Glutamatergic neuron (in vitro differentiated cells): ENCODE data around the gene PAPPA2. TPM values are rescaled to one million over a fixed set of nuclear protein-coding genes. Genes with fewer than 3 reads are reported as not detected.

Source experiments
- DNase-seq: peaks from one replicate; pipeline ENCODE4 v3.0.0; 2022
- H3K27ac Mint-ChIP-seq: one replicate; pipeline ENCODE4 v1.8.0; 2020; ENCODE audit warnings: mild to moderate bottlenecking, mixed read lengths, inconsistent platforms; ENCODE audit not compliant: unreplicated experiment
- H3K27me3 Mint-ChIP-seq: one replicate; pipeline ENCODE4 v1.8.0; 2020; ENCODE audit warnings: mild to moderate bottlenecking, moderate library complexity, mixed read lengths, inconsistent platforms; ENCODE audit not compliant: unreplicated experiment
- H3K36me3 Mint-ChIP-seq: one replicate; pipeline ENCODE4 v1.8.0; 2020; ENCODE audit warnings: mild to moderate bottlenecking, mixed read lengths, inconsistent platforms; ENCODE audit not compliant: unreplicated experiment
- H3K4me1 Mint-ChIP-seq: one replicate; pipeline ENCODE4 v1.8.0; 2020; ENCODE audit warnings: mild to moderate bottlenecking, low read depth, mixed read lengths, inconsistent platforms; ENCODE audit not compliant: unreplicated experiment
- H3K4me3 Mint-ChIP-seq: one replicate; pipeline ENCODE4 v1.8.0; 2020; ENCODE audit warnings: mild to moderate bottlenecking, mixed read lengths, inconsistent platforms; ENCODE audit not compliant: unreplicated experiment
- H3K9me3 Mint-ChIP-seq: one replicate; pipeline ENCODE4 v1.8.0; 2020; ENCODE audit warnings: mild to moderate bottlenecking, moderate library complexity, mixed read lengths, inconsistent platforms; ENCODE audit not compliant: unreplicated experiment
- total RNA-seq: library from RNA; stranded (reverse); fragmentation: NEBNext Ultra II Directional; extraction: Animal tissue kit (Norgen Biotek cat#: 25700); gene quantifications from one replicate; pipeline ENCODE4 v1.2.1, GENCODE V29; 2021; ENCODE audit not compliant: unreplicated experiment
- TF ChIP-seq, protein P1 (sequence below): fragments of 200-600 bp; sonication (generic); IDR thresholded peaks from one replicate; pipeline ENCODE4 v1.5.0; 2021; ENCODE audit not compliant: partially characterized antibody, unreplicated experiment

PAPPA2 gene
- total RNA-seq, 1 donor from 2014 or later: 2.3 TPM

DNA sequence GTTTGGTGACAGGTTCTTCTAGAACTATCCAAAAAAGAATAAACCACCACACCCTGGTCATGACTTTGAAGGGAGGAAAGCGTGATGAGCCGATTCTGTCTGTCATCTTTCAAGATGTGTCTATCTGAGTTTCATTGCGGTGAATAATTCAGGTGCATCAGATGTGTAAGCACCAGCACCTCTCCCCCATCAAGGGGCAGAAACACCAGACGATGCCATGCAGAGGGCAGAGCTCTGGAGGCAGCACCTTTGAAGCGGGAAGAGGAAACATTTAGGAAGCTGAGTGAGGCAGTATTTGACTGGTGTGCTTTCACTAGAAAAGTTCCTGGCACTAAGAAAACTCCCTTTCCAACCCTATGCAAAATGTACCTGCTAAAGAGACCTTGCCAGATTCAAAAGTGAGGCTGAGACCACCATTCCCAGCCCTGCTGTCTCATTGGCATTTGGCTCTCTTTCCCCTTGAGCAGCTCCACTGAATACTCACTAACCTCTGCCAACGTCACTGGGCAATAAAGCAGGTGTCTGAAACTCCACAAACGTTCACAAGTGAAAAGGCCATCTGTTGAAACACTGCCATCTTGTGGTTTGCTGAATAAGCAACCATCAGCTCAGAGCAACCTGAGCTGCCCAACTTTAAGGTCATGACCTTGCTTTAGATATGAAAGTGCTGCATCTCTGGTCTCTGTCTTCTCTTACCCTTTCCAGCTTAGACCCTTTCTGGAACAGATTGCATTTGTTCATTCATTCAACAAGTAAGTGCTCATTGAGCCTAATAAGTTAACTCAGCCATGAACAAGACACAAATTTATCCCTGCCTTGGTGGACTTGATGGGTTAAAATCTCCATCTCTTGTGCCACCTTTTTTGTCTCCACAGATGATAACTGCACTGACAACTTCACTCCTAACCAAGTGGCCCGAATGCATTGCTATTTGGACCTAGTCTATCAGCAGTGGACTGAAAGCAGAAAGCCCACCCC lies 228.6 kb downstream of the PAPPA2 start:
- Mint-ChIP-seq H3K36me3 (no peaks in the 10 kb centered on the region), H3K4me3 (no peak overlapping the region), H3K9me3 (no peaks in the 10 kb centered on the region), H3K27me3 (no peaks in the 10 kb centered on the region), H3K27ac (no peak overlapping the region), H3K4me1 (peaks cover 8% of the 10 kb centered on the region)
- no peak for DNase-seq
- TF ChIP-seq, protein P1, sequence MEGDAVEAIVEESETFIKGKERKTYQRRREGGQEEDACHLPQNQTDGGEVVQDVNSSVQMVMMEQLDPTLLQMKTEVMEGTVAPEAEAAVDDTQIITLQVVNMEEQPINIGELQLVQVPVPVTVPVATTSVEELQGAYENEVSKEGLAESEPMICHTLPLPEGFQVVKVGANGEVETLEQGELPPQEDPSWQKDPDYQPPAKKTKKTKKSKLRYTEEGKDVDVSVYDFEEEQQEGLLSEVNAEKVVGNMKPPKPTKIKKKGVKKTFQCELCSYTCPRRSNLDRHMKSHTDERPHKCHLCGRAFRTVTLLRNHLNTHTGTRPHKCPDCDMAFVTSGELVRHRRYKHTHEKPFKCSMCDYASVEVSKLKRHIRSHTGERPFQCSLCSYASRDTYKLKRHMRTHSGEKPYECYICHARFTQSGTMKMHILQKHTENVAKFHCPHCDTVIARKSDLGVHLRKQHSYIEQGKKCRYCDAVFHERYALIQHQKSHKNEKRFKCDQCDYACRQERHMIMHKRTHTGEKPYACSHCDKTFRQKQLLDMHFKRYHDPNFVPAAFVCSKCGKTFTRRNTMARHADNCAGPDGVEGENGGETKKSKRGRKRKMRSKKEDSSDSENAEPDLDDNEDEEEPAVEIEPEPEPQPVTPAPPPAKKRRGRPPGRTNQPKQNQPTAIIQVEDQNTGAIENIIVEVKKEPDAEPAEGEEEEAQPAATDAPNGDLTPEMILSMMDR: peak; percentile 57

DNA sequence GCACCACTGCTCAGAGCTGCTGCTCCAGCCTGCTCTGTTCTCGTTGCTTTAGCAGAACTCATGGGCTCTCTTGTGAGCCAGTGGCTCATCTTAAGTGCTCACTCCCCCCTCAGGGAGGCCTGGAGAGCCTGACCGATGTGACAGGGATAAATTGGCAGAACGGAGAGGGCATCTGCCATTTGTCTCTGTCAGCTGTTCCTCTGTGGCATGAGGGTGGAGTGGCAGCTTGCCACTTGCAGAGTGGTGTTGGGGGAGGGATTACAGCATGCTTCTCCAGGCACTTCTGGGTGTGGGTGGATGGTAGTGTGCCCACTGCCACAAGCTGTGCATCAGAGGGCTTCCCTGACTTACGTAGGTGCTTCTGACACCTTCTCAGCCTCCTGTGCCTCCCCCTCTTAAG lies 229.5 kb downstream of the PAPPA2 start:
- Mint-ChIP-seq H3K4me3 (no peak overlapping the region), H3K36me3 (no peaks in the 10 kb centered on the region), H3K4me1 (peaks cover 8% of the 10 kb centered on the region), H3K27ac (no peak overlapping the region), H3K27me3 (no peaks in the 10 kb centered on the region), H3K9me3 (no peaks in the 10 kb centered on the region)
- TF ChIP-seq, protein P1: no peak
- DNase-seq: no peak

DNA sequence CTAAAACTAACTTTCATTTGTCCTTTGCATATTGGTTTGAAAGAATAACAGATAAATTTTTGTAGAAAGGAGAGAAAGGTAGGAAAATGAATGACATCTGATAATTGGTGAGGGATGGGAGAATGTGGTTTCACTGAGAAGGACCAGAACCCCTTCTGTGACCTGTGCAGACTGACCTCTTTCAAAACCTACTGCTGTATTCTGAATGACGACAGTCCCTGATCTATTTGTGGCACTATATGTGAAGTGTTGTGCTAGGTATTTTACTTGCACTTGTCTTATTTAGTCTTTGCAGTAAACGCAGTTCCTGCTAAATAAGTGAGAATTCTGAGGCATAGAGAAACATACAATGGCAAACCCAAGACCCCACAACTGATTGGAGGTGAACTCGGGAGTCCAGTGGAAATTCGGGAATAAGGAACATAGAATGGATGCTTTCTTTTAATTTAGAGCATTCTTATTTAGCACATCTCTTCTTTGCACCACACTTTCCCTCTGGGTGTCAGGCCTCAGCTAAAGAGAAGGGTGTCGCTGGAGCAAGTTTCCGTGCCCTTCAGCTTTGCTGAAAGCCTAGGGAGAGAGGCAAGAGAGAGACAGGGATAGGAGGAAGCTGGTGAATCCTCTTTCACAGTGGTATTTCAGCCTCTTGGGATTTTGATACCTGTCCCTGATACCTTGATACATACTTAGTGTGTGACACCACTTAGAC lies 230.2 kb downstream of the PAPPA2 start:
- no peak for DNase-seq
- TF ChIP-seq, protein P1: no peak
- Mint-ChIP-seq H3K4me1 (peaks cover 8% of the 10 kb centered on the region), H3K9me3 (no peaks in the 10 kb centered on the region), H3K36me3 (no peaks in the 10 kb centered on the region), H3K27me3 (no peaks in the 10 kb centered on the region), H3K27ac (no peak overlapping the region), H3K4me3 (no peak overlapping the region)

DNA sequence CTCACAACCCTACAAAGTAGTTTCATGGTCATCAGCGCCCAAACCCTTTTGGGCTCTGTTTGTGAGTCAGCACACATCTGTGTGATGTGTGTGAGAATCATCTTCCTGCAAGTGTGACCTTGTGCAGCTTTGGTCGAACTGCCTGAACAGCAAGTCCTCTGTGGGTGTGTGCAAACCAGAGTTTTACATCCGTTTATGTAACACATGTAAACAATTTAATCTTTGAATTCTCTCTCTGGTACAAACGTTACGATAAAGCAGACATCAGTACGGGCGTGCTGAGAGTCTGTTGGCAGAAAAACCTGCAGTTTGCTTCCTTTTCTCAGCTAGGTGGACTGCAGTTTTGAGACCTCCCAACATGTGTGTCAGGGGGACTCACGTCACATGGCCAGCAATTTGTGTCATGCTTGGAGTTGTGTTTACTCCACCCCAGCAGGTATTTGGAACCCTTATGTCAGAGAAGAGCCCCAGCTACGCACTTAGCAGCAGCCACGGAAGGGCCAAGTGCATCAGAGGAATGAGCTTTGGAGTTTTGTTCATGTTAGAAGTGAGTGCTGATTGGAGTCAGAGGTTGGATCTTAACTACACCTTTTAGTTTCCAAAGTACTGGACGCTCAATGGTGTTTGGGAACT lies 230.8 kb downstream of the PAPPA2 start:
- Mint-ChIP-seq H3K27ac (no peak overlapping the region), H3K4me3 (no peak overlapping the region), H3K4me1 (peaks cover 8% of the 10 kb centered on the region), H3K36me3 (no peaks in the 10 kb centered on the region), H3K27me3 (no peaks in the 10 kb centered on the region), H3K9me3 (no peaks in the 10 kb centered on the region)
- TF ChIP-seq, protein P1: no peak
- DNase-seq: no peak
